Measurements from ENCODE around the gene HS3ST3A1.

DNA sequence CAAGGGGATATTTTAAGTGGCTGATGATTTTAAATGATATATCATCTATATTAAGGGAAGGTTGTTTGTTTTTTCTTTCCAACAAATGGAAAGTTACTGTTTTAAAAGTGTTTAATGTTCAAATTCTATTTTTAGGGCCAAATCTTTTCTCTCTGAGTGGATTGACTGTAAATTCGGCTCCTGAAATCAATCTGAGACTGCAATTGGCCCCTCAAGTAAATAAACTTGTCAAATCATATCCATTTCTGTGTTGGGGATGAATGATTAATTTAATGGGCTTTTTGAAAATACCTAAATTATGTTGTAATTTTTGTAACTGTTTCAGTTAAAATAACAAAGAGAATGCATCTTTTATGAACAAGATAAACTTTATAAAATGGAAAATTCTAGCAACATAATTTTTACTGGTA lies 2.6 kb downstream of the HS3ST3A1 start:
- TF ChIP-seq, protein P1, sequence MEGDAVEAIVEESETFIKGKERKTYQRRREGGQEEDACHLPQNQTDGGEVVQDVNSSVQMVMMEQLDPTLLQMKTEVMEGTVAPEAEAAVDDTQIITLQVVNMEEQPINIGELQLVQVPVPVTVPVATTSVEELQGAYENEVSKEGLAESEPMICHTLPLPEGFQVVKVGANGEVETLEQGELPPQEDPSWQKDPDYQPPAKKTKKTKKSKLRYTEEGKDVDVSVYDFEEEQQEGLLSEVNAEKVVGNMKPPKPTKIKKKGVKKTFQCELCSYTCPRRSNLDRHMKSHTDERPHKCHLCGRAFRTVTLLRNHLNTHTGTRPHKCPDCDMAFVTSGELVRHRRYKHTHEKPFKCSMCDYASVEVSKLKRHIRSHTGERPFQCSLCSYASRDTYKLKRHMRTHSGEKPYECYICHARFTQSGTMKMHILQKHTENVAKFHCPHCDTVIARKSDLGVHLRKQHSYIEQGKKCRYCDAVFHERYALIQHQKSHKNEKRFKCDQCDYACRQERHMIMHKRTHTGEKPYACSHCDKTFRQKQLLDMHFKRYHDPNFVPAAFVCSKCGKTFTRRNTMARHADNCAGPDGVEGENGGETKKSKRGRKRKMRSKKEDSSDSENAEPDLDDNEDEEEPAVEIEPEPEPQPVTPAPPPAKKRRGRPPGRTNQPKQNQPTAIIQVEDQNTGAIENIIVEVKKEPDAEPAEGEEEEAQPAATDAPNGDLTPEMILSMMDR (conservative IDR thresholded peaks at IDR 0.05; ENCODE audit: low read depth, low read length), result no peak
- TF ChIP-seq EZH2 (IDR thresholded peaks at IDR 0.05; ENCODE audit: low read length, unreplicated experiment), result no peak

Data from PC-3 (cell line).